HG02973 (cell line): ENCODE results near the gene TTC28.
"Not testable (repeated sequence)": the region's sequence is repeated elsewhere in the genome, so short reads cannot be mapped to it uniquely, and the experiment has no call there.

Experiments
- ATAC-seq: cut with Tn5 transposase; IDR thresholded peaks from one replicate; pipeline ENCODE4 v1.9.1; 2021; ENCODE audit warnings: moderate library complexity; ENCODE audit not compliant: unreplicated experiment

The TTC28 gene

DNA sequence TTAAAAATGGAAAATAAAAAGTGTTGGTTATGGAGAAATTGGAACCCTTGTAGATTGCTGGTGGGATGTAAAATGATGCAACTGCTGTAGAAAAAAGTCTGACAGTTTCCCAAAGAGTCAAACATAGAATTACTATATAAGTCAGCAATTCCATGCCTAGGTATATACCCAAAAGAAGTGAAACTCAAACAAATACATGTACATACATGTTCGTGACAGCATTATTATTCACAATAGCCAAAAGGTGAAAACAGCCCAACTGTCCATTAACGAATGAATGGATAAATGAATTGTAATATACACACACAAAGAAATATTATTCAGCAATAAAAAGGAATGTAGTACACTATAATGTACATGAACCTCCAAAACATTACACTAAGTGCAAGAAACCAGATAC is 116.0 kb downstream of the TTC28 start:
- ATAC-seq, result no peak

- ATAC-seq, result no peak
Observed at GRCh38 chr22:28562324-28562723, 117.3 kb downstream of the TTC28 start.

DNA sequence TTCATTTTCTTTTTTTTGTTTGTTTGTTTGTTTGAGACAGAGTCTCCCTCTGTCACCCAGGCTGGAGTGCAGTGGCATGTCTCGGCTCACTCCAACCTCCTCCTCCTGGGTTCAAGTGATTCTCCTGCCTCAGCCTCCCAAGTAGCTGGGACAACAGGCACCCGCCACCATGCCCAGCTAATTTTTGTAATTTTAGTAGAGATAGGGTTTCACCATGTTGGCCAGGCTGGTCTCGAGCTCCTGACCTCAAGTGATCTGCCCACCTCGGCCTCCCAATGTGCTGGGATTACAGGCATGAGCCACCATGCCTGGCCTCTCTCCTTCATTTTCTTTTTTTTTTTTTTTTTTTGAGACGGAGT is 118.9 kb downstream of the TTC28 start:
- not testable (repeated sequence) for ATAC-seq

DNA sequence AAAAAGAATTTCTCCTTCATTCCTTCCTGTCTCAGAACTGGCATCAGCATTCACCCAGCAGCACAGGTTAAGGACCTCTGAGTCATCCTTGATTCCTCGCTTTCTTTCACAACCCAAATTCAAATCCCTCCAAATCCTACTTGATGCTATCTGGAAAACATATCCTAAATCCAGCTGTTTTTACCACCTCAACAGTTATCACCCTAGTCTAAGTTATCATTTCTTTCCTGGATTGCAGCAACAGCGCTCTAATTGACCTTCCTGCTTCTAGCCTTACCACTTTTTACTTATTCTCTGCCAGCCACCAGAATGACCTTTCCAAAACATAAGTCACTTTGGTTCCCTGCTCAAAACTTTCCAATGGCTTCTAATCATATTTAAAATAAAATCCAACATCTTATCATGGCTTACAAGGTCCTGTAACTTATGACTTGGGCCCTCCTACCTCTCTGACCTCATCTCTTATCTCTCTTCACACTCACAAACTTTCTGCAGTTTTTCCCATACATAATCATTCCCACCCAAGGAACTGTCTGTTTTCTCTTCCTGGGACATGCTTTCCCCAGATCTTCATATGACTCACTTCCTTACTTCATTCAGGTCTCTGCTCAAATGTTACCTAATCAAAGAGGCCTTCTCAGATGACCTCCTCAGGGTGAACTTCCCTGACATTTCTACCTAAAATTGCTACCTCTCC is 119.4 kb downstream of the TTC28 start:
- no peak for ATAC-seq

GRCh38 chr22:28557184-28557583 is 122.5 kb downstream of the TTC28 start:
- ATAC-seq, result no peak

- ATAC-seq, result not testable (repeated sequence)
Observed at GRCh38 chr22:28553108-28553866, 126.4 kb downstream of the TTC28 start.

DNA sequence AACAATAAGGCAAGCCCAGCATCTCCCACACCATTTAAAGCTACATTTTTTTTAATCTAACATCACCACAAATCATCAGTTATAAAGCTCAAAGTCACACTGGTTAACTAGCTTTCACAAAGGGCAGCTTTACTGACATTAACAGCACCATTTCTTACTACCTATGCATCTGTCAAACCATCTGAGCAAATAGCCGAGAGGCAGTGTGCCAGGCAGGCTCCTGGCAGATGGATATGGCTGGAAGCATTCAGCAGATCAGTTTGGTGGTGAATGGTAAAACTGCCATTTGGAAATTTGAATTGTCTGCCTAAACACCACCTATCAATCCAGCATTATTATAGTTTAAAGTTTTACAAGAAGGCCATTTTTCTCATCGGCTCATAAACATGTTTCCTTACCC is 131.2 kb downstream of the TTC28 start:
- ATAC-seq, result no peak

DNA sequence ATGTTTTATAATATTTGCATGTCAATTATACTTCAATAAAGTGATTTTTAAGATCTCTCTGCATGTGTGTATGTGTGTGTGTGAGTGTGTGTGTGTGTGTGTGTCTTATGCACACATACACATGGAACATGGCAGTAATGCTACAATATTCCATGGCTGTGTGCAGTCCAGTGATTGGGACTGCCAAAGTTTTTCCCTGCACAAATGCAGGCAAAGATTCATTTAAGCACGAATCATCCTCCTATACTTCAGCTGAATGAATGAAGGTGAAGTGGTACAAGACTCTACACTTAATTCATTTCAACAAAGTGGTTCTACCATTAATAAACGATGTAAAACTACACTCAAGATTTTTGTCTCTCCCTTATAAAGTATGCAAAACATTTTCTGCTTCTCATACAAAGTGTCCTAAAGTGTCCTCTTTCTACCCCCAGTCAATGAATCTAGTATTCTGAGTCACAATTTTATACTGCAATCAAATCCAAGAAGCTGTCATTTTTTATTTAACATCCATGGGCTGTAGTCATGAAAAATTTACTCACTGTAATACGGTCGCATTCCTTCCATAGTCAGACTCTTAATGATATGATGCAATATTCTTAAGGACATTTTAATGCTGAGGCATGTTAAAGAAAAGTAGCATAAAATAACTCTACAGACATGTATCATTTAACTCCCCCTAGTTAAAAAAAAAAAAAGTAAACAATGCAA is 132.4 kb downstream of the TTC28 start:
- no peak for ATAC-seq

DNA sequence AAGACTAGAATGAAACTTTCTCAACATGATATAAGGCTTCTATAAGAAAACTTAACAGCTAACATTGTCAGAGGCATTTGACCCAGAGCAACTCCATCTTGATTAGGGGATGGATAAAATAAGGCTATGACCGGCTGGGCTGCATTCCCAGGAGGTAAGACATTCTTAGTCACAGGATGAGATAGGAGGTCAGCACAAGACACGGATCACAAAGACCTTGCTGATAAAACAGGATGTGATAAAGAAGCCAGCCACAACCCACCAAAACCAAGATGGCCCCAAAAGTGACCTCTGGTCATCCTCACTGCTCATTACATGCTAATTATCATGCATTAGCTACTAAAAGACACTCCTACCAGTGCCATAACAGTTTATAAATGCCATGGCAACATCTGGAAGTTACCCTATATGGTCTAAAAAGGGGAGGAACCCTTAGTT is 135.2 kb downstream of the TTC28 start:
- no peak for ATAC-seq

DNA sequence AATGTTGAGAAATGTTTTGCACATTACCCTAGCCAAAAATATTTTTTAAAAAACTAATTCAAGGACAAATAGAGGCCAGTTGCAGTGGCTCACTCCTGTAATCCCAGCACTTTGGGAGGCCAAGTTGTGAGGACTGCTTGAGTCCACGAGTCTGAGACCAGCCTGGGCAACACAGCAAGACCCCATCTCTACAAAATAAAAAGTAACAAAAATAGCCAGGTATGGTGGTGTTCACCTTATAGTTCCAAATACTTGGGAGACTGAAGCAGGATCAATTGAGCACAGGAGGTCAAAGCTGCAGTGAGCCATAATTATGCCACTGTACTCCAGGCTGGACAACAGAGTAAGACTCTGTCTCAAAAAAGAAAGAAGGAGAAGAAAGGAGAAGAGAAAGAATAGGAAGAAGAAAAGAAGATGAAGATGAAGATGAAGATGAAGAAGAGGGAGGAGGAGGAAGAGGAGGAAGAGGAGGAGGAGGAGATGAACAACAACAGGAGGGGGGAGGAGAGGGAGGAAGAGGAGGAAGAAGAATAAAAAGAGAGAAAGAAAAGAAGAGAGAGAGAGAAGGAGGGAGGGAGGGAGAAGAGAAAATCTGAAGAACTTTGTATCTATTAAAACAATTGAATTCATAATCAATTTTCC is 136.5 kb downstream of the TTC28 start:
- ATAC-seq, result no peak

DNA sequence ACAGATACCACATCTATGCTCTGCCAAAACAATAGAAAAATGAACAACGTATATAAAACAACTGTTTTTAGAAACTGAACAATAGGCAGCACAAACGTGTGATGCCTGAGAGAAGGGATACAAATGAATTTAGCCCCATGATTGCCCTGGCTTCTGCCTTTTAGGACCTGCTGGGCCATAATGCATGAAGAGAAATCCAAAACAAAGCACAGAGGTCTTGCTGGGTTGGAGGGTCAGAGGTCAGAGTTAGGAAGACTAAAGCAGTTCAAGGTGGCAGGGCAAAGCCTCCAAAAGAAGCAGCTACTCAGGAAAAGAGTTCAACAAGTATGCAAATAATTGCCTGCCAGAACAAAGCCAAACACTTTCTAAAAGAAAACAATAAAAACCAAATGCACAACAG is 138.5 kb downstream of the TTC28 start:
- ATAC-seq, result no peak

DNA sequence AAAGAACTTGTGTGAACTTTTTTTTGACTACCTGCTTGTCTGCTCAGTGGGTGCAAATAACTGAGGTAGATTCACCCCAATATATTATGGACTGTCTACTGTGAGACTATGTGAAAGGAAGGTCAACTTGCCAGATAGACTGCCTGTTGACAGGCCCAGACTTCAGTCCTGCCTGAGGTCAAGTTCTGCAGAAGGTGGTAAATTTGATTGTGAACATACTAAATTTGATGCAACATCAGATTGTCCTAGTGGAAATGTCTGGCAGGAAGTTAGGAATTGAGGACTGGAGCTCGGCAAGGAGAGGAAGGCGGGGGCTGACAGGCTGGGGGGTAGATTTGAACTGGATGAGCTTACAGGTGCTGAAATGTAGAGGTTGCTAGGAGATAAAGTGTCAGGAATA is 140.7 kb downstream of the TTC28 start:
- no peak for ATAC-seq

DNA sequence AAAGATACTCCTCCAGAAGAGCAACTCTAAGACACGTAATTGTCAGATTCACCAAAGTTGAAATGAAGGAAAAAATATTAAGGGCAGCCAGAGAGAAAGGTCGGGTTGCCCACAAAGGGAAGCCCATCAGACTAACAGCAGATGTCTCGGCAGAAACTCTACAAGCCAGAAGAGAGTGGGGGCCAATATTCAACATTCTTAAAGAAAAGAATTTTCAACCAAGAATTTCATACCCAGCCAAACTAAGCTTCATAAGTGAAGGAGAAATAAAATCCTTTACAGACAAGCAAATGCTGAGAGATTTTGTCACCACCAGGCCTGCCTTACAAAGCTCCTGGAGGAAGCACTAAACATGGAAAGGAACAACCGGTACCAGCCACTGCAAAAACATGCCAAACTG is 149.1 kb downstream of the TTC28 start:
- ATAC-seq, result not testable (repeated sequence)

DNA sequence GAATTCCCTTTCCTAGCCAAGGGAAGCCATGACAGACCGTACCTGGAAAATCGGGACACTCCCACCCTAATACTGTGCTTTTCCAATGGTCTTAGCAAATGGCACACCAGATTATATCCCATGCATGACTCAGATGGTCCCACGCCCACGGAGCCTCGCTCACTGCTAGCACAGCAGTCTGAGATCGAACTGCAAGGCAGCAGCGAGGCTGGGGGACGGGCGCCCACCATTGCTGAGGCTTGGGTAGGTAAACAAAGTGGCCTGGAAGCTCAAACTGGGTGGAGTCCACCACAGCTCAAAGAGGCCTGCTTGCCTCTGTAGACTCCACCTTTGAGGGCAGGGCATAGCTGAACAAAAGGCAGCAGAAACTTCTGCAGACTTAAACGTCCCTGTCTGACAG is 150.5 kb downstream of the TTC28 start:
- not testable (repeated sequence) for ATAC-seq

DNA sequence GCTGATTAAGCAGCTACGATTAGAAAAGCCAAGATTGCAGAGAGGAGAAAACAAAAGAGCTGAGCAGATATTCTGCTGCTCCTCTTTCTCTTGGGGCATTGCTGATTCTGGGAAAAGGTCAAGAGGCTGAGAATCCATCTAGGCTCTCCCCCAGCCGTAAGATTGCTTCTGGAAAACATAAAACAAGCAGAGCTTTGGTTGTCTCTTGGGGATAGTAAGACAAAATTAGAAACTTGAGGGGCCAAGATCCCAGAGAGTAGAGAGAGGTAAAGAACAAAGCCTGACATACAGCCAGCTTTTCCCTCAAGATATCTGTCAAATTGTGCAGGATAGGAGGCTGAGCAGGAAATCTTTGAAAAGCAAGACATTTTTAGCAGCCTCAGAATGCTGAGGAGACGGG is 158.2 kb downstream of the TTC28 start:
- no peak for ATAC-seq

- ATAC-seq, result no peak
Observed at GRCh38 chr22:28514321-28514821, 165.3 kb downstream of the TTC28 start.

DNA sequence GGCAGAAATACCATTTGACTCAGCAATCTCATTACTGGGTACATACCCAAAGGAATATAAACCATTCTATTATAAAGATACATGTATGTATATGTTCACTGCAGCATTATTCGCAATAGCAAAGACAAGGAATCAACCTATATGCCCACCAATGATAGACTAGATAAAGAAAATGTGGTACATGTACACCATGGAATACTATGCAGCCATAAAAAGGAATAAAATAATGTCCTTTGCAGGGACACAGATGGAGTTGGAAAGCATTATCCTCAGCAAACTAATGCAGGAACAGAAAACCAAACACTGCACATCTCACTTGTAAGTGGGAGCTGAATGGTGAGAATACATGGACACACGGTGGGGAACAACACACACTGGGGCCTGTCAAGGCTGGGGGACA is 167.3 kb downstream of the TTC28 start:
- ATAC-seq, result not testable (repeated sequence)

DNA sequence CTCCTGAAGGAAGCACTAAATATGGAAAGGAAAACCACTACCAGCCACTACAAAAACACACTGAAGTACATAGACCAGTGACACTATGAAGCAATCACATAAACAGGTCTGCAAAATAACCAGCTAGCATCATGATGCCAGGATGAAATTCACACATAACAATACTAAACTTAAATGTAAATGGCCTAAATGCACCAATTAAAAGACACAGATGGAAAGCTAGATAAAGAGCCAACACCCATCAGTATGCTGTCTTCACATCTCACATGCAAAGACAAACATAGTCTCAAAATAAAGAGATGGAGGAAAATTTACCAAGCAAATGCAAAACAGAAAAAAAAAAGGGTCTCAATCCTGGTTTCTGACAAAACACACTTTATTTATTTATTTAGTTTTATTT is 171.7 kb downstream of the TTC28 start:
- no peak for ATAC-seq

DNA sequence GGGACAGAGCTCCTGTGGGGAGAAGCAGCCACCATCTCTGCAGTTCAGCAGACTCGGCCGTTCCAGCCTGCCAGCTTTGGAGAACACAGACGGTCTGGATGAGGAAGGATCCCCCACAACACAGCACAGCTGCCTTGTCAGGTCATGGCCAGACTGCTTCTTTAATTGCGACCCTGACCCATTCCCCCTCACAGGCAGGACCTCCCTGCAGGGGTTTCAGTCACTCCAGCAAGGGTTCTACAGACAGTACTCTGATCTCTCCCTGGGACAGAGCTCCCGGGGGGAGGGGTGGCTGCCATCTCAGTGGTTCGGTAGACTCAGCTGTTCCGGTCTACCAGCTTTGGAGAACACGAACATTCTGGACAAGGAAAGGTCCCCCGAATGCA is 173.5 kb downstream of the TTC28 start:
- no peak for ATAC-seq

DNA sequence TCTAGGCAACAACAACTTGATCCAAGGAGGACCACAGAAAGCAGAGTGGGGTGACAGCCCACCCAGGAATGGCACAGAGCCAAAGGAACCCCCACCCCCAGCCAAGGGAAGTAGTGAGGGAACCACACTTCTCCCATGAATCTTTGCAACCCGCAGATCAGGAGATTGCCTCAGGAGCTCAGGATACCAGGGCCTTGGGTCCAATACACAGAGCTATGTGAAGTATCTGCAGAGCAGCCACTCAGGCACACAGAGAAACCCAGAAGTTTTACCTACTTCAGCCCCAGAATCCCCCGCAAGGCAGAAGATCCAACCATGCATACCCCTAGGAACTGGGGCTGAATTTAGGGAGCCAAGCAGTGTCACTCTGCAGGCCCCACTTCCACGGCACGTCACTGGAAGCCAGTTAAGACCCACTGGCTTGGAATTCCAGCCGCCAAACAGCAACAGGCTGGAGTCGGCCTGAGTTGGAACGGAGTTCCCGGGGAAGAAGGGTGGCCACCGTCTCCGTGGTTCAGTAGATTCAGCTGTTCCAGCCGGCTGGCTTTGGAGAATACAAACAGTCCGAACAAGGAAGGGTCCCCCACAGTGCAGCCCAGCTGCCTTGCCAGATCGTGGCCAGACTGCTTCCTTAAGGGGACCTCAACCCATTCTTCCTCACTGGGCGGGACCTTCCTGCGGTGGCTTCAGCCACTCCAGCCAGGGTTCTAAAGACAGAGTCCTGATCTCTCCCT is 174.1 kb downstream of the TTC28 start:
- no peak for ATAC-seq

GRCh38 chr22:28500006-28500405 is 179.6 kb downstream of the TTC28 start:
- ATAC-seq, result no peak
